K562 (cell line): Measurements from ENCODE around the gene PITX1. TPM values are rescaled to one million over a fixed set of nuclear protein-coding genes. Genes with fewer than 3 reads are reported as not detected.

Source experiments
- FOXJ2 ChIP-seq: fragments of 200-800 bp; sonication (Bioruptor generic); IDR thresholded peaks from 2 replicates; pipeline ENCODE4 v1.6.1; 2016; ENCODE audit warnings: missing genetic modification characterization, missing compliant biosample characterization
- LEF1 ChIP-seq: fragments of 450-650 bp; IDR thresholded peaks from 2 replicates; pipeline ENCODE4 v1.6.1; 2016; ENCODE audit warnings: mild to moderate bottlenecking
- NFYB ChIP-seq: IDR thresholded peaks from 2 replicates; pipeline ENCODE4 v1.6.1; 2011; ENCODE audit warnings: mild to moderate bottlenecking, moderate library complexity; ENCODE audit not compliant: insufficient read length; ENCODE audit errors: extremely low read depth
- PHTF2 ChIP-seq: fragments of 250-450 bp; sonication (Bioruptor Pico); IDR thresholded peaks from 2 replicates; pipeline ENCODE4 v1.5.0; 2021; ENCODE audit warnings: mild to moderate bottlenecking
- PML ChIP-seq: IDR thresholded peaks from 2 replicates; pipeline ENCODE4 v1.6.1; 2012; ENCODE audit warnings: low read length, inconsistent platforms
- PTTG1 ChIP-seq: fragments of 450-650 bp; IDR thresholded peaks from 2 replicates; pipeline ENCODE4 v1.6.1; 2016; ENCODE audit warnings: low read depth, mild to moderate bottlenecking, missing genetic modification characterization, missing compliant biosample characterization
- RAD51 ChIP-seq: fragments of 450-650 bp; IDR thresholded peaks from 2 replicates; pipeline ENCODE4 v1.7.1; 2016; ENCODE audit warnings: low read depth, mild to moderate bottlenecking, borderline replicate concordance
- polyA plus RNA-seq, 8 experiments: library from polyadenylated mRNA; depleted of rRNA in 4 of 8; stranded (reverse) in 5 of 8; unstranded in 3 of 8; fragments of >200 nt; fragmentation: Nextera tagmentation in 2 of 8; fragmentation: Illumina TruSeq in 1 of 8; extraction: Ambion mirVana in 2 of 8; extraction: Trizol in 1 of 8; gene quantifications; 2 replicates each; pipeline versions ENCODE4 v1.2.1 to v1.2.3, GENCODE V29; 2011 to 2014; ENCODE audit warnings: inconsistent platforms in 1 of 8, missing spikeins in 1 of 8
- total RNA-seq, 7 experiments: library from RNA; depleted of rRNA in 6 of 7; stranded (reverse); fragments of >200 nt in 6 of 7; fragmentation: Illumina TruSeq in 2 of 7; extraction: Trizol in 2 of 7; gene quantifications; 2 replicates each; pipeline versions ENCODE4 v1.2.1 to v1.2.3, GENCODE V29; 2011 to 2021; ENCODE audit warnings: low replicate concordance in 1 of 7
- TF ChIP-seq, protein P1 (sequence below): fragments of 250-450 bp; sonication (Bioruptor Pico); IDR thresholded peaks from 2 replicates; pipeline ENCODE4 v1.5.0; 2021; ENCODE audit warnings: mild to moderate bottlenecking, moderate library complexity
- TF ChIP-seq, protein P2 (sequence below): fragments of 450-650 bp; formaldehyde crosslinking; IDR thresholded peaks from 2 replicates; pipeline ENCODE4 v1.4.0; 2020; ENCODE audit warnings: mild to moderate bottlenecking, moderate library complexity
- TF ChIP-seq, protein P3 (sequence below): fragments of 450-650 bp; IDR thresholded peaks from 2 replicates; pipeline ENCODE4 v1.6.1; 2016; ENCODE audit warnings: mild to moderate bottlenecking, moderate library complexity

Gene PITX1
- total and polyA plus RNA-seq, 9 of the 15 experiments (the other 6 are each of a cell fraction or from before 2014, with no cell fraction given): 0.13 to 88.2 (median 24.9) TPM

DNA sequence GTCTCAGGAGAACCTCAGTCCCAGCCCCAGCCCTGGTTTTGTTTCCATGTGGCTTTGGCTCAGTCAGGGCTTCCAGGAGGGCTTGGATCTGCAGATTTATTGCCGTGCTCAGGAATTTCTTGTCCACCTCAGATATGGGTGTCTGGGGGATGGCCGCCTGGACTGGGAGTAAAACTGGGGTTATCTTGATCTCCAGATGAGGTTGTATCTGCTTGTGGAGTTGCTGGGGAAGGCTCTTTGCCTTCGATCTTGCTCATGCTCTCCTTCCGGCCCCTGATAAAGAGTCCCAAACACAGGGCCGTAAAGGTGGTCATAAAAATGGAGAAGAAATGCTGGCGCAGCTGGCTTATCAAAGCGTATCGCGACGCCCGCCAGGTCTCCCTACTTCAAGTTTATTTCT is 17.8 kb upstream of the PITX1 start (continued):
- TF ChIP-seq, protein P1, sequence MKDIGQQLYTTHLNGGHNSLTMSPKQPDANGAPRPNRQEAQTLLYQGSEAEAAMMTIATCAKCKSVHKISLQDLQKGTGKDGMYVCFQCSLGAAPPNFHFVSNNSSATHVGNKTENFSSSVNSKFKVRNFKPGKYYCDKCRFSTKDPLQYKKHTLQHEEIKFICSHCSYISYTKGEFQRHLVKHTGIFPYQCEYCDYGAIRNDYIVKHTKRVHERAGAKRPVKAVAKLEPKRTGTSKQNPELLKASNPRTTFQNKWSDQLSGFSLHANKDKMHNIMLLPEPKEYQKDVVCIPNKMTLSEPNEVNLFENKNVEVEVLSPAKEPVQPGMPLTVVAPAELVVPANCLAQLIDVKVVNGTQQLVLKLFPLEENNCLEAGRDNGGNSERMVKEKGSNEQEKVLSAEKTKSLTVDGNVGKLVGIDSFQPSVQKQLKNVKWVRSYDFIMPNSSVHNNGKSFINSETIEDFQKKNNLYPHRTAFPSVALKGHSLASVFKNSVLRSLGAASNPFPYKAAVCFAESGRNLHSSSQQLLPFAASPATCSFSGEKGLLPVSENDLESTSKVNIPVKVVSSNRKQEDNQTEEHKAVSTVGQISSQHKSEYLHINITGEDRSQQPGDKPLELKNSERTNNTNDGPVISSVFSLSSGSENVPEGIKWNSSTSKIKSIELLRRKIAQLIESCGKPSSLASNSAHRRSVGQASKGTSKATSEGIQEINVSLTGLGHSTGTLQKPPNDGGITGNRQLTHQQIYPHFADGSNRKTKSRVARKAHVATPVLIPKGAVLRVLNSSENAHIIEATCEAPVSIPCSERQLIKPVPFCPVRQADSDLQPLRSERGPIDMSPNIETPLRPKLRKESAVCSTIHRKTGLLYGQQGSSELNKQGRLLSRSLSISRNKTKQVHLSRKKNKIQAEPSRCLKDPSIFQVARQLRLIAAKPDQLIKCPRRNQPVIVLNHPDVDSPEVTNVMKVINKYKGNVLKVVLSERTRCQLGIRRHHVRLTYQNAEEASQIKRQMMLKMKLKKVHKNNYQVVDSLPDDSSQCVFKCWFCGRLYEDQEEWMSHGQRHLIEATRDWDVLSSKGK: no peak
- TF ChIP-seq RAD51: no peak
- TF ChIP-seq LEF1: no peak
- TF ChIP-seq PML: peak; percentile 60; the same call in 1 of the 2 replicates
- no peak for TF ChIP-seq FOXJ2 (tag)
- no peak for TF ChIP-seq NFYB
- TF ChIP-seq PHTF2 (CRISPR knock-in tag): no peak
- TF ChIP-seq PTTG1 (tag): 0 out of 2 replicates have a peak, but pooled peaks have one; percentile 3
- TF ChIP-seq, protein P2, sequence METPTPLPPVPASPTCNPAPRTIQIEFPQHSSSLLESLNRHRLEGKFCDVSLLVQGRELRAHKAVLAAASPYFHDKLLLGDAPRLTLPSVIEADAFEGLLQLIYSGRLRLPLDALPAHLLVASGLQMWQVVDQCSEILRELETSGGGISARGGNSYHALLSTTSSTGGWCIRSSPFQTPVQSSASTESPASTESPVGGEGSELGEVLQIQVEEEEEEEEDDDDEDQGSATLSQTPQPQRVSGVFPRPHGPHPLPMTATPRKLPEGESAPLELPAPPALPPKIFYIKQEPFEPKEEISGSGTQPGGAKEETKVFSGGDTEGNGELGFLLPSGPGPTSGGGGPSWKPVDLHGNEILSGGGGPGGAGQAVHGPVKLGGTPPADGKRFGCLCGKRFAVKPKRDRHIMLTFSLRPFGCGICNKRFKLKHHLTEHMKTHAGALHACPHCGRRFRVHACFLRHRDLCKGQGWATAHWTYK (CRISPR knock-in tag): no peak
- TF ChIP-seq, protein P3, sequence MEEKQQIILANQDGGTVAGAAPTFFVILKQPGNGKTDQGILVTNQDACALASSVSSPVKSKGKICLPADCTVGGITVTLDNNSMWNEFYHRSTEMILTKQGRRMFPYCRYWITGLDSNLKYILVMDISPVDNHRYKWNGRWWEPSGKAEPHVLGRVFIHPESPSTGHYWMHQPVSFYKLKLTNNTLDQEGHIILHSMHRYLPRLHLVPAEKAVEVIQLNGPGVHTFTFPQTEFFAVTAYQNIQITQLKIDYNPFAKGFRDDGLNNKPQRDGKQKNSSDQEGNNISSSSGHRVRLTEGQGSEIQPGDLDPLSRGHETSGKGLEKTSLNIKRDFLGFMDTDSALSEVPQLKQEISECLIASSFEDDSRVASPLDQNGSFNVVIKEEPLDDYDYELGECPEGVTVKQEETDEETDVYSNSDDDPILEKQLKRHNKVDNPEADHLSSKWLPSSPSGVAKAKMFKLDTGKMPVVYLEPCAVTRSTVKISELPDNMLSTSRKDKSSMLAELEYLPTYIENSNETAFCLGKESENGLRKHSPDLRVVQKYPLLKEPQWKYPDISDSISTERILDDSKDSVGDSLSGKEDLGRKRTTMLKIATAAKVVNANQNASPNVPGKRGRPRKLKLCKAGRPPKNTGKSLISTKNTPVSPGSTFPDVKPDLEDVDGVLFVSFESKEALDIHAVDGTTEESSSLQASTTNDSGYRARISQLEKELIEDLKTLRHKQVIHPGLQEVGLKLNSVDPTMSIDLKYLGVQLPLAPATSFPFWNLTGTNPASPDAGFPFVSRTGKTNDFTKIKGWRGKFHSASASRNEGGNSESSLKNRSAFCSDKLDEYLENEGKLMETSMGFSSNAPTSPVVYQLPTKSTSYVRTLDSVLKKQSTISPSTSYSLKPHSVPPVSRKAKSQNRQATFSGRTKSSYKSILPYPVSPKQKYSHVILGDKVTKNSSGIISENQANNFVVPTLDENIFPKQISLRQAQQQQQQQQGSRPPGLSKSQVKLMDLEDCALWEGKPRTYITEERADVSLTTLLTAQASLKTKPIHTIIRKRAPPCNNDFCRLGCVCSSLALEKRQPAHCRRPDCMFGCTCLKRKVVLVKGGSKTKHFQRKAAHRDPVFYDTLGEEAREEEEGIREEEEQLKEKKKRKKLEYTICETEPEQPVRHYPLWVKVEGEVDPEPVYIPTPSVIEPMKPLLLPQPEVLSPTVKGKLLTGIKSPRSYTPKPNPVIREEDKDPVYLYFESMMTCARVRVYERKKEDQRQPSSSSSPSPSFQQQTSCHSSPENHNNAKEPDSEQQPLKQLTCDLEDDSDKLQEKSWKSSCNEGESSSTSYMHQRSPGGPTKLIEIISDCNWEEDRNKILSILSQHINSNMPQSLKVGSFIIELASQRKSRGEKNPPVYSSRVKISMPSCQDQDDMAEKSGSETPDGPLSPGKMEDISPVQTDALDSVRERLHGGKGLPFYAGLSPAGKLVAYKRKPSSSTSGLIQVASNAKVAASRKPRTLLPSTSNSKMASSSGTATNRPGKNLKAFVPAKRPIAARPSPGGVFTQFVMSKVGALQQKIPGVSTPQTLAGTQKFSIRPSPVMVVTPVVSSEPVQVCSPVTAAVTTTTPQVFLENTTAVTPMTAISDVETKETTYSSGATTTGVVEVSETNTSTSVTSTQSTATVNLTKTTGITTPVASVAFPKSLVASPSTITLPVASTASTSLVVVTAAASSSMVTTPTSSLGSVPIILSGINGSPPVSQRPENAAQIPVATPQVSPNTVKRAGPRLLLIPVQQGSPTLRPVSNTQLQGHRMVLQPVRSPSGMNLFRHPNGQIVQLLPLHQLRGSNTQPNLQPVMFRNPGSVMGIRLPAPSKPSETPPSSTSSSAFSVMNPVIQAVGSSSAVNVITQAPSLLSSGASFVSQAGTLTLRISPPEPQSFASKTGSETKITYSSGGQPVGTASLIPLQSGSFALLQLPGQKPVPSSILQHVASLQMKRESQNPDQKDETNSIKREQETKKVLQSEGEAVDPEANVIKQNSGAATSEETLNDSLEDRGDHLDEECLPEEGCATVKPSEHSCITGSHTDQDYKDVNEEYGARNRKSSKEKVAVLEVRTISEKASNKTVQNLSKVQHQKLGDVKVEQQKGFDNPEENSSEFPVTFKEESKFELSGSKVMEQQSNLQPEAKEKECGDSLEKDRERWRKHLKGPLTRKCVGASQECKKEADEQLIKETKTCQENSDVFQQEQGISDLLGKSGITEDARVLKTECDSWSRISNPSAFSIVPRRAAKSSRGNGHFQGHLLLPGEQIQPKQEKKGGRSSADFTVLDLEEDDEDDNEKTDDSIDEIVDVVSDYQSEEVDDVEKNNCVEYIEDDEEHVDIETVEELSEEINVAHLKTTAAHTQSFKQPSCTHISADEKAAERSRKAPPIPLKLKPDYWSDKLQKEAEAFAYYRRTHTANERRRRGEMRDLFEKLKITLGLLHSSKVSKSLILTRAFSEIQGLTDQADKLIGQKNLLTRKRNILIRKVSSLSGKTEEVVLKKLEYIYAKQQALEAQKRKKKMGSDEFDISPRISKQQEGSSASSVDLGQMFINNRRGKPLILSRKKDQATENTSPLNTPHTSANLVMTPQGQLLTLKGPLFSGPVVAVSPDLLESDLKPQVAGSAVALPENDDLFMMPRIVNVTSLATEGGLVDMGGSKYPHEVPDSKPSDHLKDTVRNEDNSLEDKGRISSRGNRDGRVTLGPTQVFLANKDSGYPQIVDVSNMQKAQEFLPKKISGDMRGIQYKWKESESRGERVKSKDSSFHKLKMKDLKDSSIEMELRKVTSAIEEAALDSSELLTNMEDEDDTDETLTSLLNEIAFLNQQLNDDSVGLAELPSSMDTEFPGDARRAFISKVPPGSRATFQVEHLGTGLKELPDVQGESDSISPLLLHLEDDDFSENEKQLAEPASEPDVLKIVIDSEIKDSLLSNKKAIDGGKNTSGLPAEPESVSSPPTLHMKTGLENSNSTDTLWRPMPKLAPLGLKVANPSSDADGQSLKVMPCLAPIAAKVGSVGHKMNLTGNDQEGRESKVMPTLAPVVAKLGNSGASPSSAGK: no peak; the same call in 1 of the 2 replicates
